GM21528 (cell line): ENCODE measurements around the gene ABRAXAS1.
A peak's percentile ranks its signal among the peaks of the same experiment; 100 is the strongest.
"Not testable (repeated sequence)": the region's sequence is repeated elsewhere in the genome, so short reads cannot be mapped to it uniquely, and the experiment has no call there.

Experiments
- ATAC-seq: cut with Tn5 transposase; IDR thresholded peaks from one replicate; pipeline ENCODE4 v1.9.1; 2021; ENCODE audit warnings: mild to moderate bottlenecking, moderate library complexity; ENCODE audit not compliant: unreplicated experiment, low FRiP score

Gene ABRAXAS1

DNA sequence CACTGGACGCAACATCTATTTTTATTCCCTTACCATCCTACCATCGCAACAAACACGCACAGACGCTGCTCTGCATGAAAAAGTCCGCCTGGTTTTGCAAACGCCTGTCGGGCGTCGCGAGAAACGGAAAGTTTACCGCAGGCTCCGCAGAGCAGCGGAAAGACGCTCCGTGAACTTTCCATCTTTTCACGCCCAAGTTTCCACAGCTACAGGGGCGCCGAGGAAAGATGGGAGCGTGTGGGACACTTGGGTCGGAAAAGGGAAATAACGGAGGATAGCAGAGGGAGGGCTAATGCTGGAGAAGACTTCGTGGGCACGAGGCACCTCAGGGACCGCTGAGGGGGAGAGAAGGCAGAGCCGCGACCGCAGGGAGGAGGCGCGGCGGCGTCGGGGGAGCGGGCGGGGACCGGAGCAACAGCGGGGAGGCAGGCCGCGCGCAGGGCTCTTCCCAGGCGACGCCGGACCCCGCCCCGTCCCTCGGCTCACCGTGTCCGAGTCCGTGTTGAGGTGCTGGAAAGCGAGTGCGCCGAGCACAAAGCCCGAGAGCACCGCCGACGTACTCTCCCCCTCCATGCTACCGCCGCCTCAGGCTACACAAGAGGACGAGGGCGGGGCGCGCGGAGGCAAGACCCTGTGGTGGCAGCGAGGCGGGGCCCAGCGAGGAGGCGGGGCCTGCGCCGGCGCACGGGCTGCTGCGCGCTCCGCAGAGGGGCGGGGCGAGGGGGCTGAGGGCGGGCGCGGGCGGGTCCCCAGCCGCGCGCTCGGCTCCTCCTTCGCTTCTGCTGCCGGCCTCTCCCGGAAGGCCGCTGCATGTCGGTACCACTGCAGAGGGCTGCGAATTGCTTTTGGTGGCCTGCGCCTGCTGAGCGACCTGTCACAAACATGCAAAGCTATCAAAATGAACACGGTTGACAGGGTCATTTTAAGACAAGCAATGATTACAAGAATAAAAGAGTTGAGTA lies at the start of gene ABRAXAS1:
Gene ABRAXAS1 (minus strand): TSS at position 601 of the 962 bp plus-strand sequence. CDS start 28 bp downstream, at position 573.
- ATAC-seq: peak; percentile 98

DNA sequence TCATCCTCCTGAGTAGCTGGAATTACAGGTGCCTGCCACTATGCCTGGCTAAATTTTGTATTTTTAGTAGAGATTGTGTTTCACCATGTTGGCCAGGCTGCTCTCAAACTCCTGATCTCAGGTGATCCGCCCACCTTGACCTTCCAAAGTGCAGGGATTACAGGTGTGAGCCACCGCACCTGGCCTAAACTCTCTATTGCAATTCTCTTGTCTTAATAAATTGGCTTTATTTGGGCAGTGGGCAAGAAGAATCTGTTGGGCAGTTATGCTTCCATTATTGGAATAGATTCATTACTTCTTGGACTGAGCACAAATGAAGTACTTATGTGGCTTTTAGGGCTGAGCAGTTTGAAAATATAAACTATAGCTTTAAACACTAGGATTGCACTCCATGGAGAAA lies 42.8 kb upstream of the ABRAXAS1 start:
- ATAC-seq: no peak

DNA sequence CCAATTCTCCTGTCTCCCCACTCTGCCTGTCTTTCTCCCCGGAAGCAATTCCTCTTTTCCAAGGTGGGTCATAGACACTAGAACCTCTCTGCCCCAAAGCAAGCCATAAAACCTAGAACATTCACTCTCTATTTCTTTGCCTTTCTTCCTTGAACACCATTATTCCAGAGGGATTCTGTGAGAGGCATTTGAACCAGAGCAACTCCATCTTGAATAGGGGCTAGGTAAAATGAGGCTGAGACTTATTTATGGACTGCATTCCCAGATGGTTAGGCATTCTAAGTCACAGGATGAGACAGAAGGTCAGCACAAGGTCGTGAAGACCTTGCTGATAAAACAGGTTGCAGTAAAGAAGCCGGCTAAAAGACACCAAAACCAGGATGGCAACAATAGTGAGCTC lies 37.3 kb upstream of the ABRAXAS1 start:
- ATAC-seq: no peak

DNA sequence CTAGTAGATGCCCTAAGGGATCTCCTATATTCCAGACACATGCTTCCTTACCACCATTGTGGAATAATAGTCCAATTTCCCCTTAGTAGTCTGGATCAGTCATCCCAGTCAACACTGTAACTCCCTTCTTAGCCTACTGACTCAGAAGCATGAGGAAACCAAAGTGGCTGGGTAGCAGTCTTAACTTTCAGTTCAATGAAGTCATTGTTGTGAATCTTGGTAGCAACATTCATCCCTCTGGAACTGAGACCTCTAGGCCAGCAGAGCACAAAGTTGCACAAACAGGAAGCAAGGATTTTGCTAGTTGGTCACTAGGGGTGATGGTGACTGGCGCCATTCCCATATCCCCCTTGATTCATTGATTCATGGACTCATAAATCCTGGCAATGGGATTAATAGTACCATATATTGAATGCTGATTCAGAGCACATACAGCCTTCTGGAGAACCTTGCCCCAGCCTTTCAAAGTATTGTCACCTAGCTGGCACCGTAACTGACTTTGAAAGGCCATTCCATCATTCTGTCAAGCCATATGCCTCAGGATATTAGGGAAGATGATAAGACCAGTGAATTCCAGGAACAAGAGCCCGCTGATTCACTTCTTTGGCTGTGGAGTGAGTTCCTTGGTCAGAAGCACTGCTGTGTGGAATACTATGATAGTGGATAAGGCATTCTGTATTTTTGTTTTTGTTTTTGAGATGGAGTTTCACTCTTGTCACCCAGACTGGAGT lies 31.3 kb upstream of the ABRAXAS1 start:
- no peak for ATAC-seq

DNA sequence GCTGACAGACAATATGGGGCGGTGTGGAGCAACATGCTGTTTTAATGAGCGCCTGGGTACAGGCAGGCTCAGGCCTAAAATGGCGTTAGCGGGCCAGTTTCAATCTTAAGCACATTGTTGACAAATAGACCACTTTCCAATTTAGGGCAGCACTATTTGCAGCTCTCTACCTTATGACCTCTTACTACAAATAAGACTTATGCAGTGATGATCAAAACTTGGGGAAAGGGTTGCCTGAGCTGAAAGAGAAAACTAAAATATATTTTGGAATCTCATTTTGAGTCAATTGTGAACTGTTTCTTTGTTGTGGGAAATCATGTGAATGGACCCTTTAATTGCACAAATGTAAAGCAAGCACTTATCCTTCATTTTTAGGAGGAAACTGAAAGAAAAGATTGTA lies 25.5 kb upstream of the ABRAXAS1 start:
- no peak for ATAC-seq

DNA sequence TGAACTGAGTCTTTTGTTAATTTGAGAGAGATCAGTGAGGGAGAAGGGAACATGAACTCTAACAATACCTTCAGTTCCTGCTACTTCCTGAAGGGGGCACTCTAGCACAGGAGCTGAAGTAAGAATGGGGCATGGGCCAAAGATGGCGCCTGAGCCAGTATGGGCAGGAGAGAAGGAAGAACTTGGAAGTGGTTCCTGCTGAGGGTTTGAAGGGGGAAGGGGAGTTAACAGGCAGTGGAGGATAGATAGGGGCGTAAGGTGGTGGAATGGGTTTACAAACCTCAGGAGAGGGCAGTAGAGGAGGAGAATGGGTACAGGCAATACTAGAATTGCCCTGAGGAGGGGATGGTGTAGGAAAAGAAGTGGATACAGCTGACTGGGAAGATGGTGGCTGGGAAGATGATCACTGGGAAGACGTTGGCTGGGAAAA lies 24.3 kb upstream of the ABRAXAS1 start:
- not testable (repeated sequence) for ATAC-seq

DNA sequence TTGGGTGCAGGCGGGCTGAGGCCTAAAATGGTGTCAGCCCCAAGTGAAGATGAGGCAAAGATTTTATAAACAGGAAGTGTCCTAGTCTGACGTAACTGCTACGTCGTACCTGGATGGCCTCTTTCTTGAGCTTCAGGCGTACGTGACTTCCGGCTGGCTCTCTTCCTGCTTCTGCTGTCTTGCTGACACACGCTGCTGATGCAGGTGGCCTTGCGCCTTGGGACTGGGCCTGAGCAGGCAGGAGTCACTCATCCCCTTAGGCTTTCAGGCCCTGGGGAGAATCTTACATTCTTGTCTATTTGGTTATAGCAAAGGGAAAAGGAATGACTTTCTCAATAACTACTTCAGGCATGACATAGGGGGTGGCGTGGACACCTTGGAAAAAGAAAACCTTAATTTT lies 20.1 kb upstream of the ABRAXAS1 start:
- no peak for ATAC-seq

DNA sequence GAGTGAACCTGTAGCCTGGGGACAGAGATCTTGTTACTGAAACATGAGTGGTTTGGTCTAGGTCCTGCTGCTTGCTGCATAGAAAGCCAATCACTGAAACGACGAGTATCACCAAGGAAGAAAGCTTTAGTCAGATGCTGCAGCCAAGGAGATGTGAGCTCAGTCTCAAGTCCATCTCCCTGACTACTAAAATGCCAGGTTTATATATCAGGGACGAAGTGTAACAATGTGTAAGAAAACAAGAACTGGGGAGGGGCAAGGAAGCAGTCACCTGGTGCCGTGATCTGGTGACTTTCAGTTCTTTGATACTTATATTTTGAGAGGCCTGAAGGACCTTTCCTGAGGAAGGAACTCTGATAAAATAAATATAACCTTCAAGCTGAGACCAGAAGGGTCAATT lies 19.6 kb upstream of the ABRAXAS1 start:
- ATAC-seq: no peak

DNA sequence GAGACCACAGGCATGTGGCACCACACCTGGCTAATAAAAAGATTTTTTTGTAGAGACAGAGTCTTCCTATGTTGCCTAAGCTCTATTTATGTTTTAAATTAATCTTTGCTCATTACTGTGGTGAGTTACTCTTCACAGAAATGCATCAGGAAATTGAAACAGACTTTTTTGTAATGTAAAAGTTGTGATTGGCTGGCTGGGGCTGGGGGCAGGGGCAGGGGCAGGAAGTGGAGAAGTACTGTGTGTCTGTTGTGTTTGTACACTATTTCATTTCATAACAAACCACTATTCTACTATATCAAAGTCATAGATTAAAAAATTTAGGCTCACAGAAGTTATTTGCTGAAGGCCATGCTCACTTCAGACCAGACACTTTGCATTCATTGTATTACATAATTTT lies 19.1 kb upstream of the ABRAXAS1 start:
- ATAC-seq: no peak

DNA sequence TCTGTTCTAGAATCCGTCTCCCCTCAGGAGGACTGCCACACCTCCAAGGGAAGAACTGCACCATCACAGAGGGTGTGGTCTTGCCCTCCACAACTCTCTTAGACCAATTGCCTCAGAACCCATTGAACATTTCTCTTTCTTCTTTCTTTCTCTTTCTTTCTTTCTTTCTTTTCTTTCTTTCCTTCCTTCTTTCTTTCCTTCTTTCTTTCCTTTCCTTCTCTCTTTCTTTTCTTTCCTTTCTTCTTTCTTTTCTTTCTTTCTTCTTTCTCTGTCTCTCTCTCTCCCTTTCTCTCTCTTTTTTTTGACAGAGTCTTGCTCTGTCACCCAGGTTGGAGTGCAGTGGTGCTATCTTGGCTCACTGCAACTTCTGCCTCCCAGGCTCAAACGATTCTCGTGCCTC lies 16.8 kb upstream of the ABRAXAS1 start:
- not testable (repeated sequence) for ATAC-seq

DNA sequence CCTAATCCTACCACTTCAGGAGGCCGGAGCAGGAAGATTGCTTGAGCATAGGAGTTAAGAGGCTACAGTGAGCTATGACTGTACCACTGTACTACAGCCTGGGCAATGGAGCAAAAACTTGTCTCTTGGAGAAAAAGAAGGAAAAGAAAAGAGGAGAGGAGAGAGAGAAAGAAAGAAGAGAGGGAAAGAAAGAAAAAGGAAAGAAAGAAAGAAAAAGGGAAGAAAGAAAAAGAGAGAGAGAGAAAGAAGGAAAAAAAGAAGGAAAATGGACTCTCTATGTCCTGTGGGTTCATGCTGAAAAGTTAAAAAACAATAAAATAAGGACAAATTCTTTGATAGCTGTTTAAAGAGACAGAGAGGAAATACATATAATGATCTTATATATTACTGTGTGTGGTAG lies 13.3 kb upstream of the ABRAXAS1 start:
- ATAC-seq: no peak

DNA sequence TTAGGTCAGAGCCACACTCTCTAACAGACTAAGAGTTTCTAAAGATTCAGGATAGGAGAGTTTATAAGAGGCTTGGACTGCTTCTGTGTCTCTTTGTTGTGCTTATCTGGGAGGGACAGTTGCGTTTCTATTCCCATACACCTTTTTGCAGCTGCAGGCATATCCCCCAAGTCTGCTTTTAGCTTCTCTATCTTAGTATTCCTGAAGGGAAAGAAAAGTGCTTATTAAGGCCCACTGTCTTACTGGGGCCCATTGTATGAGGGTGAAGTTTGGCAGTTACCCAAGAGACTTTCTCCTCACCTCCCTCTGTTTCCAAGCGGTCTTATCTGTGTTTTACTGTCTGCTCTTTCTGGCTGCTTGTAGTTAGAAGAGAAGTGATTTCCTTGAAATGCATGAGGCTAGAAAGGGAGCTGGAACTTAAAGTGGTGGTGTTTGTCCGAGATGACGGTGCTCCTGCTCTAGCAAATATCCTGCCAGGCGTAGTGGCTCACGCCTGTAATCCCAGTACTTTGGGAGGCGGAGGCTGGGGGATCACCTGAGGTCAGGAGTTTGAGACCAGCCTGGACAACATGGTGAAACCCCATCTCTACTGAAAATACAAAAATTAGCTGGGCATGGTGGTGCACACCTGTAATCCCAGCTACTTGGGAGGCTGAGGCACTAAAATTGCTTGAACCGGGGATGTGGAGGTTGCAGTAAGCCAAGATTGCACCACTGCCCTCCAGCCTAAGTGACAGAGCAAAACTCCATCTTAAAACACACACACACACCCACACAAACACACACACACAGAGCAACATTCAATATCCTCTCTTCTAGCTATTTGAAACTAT lies 11.4 kb upstream of the ABRAXAS1 start:
- not testable (repeated sequence) for ATAC-seq

DNA sequence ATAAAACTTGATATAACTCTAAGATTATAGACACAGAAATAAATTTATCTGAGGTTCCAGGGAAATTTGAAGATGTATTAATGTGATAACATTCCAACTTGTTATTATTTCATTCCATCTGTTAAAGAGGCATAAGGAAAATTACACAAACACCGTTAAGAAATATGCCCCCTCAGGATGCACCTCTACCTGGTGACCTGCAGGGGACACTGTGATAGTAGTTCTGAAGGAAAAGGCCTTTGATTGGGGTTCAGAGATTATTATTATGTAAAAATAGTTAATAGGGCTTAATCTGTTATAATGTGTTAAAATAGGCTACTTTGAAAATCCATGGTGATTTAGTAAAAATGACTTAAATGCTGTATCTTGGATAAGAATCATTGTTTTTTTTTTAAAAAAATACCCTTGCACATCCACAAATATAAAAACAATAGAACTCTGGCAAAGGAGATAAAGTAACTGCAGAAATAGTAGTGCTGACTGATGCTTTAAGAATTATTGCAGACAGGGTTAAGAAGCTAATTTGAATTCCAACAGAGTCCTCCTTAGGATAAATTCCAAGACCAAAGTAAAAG lies 6.1 kb upstream of the ABRAXAS1 start:
- peak; percentile 80 for ATAC-seq

DNA sequence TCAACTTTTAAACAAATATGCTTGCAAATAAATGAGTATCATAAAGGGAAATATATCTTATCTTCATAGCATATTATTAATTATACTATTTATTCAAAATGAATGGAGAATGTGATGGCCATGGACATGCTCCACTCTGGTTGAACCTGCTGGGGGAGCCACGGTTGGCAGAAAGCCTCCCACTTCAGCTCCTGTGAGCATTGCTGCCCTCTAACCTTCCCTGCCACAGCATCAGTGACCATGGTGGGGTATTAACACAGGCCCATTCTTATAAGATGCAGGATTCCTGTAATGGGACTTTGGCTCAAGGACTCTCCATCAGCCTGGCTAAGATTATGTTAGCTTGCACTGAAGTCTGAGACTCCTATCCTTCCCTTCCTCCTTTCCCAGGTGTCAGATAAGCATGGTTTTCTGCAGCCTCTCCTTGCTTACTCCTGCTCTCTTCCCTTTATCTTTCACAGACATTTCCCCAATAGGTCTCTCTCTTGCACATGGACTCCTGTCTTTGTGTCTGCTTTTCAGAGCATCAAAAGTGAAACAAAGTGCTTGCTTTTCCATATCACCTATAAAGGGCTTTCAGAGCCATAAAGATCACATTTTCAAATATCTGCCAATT lies 4.9 kb upstream of the ABRAXAS1 start:
- no peak for ATAC-seq

DNA sequence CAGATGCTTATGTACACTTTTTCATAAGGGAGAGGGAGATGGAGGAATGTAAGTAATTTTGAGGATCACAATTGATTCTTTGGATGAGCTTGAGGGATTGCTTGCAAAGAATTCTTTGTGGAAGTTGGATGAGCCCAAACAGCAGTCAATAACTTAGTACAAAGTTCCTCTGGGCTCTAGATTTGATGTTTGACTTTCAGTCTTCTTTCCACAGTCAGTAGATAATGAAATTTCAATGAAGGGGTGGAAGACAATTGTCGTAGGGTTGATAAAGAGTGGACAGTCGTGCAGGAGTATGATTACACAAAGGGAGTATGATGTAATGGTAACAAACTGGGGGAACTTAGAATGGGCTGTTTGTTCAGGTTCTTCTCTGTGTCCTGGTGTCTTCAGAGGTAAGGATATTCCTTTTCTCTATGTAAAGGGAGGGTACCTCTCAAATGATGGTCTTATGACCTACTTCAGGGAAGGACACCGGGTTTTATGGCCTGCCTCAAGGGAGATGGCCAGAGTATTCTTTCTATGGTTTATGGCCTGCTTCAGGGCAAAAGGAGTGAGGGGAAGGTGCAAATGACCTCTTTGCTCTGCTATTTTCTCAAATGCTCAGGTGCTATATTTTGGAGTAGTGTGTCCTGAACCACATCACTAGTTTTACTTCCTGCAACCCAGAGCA lies 1.7 kb upstream of the ABRAXAS1 start:
- no peak for ATAC-seq

DNA sequence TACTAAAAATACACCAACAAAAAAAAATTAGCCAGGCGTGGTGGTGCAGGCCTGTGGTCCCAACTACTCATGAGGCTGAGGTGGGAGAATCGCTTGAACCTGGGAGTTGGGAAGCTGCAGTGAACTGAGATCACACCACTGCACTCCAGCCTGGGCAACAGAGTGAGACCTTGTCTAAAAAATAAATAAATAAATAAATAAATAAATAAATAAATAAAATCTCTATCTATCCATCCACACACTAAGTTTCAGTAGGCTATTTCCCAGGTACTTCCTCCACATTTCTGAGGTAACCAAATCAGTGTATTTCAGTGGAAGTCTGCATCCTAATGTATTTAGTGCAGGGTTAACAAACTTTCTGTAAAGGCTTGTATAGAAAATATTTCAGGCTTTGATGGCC lies 10.9 kb downstream of the ABRAXAS1 start:
- ATAC-seq: no peak

DNA sequence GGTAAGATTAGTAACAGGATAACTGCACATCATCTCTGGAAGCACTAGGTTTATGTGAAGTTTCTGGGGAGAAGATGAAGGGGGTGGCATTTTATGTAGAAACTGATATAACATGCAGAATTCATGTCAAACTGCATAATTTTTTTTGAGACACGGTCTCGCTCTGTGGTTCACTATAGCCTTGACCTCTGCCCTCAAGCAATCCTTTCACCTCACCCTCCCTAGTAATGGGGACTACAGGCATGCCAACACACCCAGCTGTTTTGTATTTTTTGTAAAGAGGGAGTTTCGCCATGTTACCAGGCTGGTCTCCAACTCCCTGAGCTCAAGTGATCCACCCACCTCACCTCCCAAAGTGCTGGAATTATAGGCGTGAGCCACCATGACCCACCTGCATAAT lies 11.5 kb downstream of the ABRAXAS1 start:
- ATAC-seq: no peak

DNA sequence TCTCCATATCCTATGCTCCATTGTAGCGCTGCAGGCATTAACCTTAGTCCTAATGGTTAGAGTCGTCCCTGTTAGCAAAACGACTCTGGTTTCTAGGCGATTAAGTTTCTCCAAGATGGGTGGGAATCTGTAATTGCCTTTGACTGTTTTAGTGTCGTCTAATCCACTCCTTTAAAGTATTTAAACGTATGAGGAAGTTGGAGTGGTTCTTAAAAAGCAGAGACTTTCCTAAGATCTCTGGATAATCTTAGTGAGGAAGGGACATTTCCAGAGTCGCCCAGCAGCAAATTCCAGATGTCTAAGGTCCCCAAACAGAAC lies 28.8 kb downstream of the ABRAXAS1 start:
- no peak for ATAC-seq
